Activated T-helper 2 cell treated with anti-CD3 and anti-CD28 coated beads, Interferon-gamma antibody, Interleukin-2, Interleukin-4, amounts not matched to agents 10 μg/mL and 5 μg/mL and 100 μg/mL, durations not matched to agents 14 hours and 24 hours and 36 hours (primary cell): Measurements from ENCODE around the gene ASCC1. TPM values are rescaled to one million over a fixed set of nuclear protein-coding genes. Genes with fewer than 3 reads are reported as not detected.

Source experiments
- DNase-seq: peaks from one replicate; pipeline ENCODE4 v3.0.0; 2021; ENCODE audit warnings: low spot score
- H3K27ac Mint-ChIP-seq: one replicate; pipeline ENCODE4 v1.8.0; 2021; ENCODE audit warnings: mixed read lengths
- H3K27me3 Mint-ChIP-seq: one replicate; pipeline ENCODE4 v1.8.0; 2021; ENCODE audit warnings: low read depth, mixed read lengths
- H3K36me3 Mint-ChIP-seq: one replicate; pipeline ENCODE4 v1.8.0; 2021; ENCODE audit warnings: low read depth, mixed read lengths
- H3K4me1 Mint-ChIP-seq: one replicate; pipeline ENCODE4 v1.8.0; 2021; ENCODE audit warnings: low read depth, mixed read lengths
- H3K4me3 Mint-ChIP-seq: one replicate; pipeline ENCODE4 v1.8.0; 2021; ENCODE audit warnings: low read depth, mild to moderate bottlenecking, moderate library complexity, mixed read lengths
- H3K9me3 Mint-ChIP-seq: one replicate; pipeline ENCODE4 v1.8.0; 2021; ENCODE audit warnings: mixed read lengths
- intact Hi-C: fragments of 100-400 bp; cut with micrococcal nuclease; formaldehyde crosslinking; loops from one replicate; pipeline ENCODE4 v1.15.1; 2023
- total RNA-seq: library from RNA; stranded (reverse); gene quantifications from 2 replicates; pipeline ENCODE4 v1.2.3, GENCODE V29; 2022

ASCC1 gene
- total RNA-seq, 1 donor from 2014 or later: 46.2 TPM

DNA sequence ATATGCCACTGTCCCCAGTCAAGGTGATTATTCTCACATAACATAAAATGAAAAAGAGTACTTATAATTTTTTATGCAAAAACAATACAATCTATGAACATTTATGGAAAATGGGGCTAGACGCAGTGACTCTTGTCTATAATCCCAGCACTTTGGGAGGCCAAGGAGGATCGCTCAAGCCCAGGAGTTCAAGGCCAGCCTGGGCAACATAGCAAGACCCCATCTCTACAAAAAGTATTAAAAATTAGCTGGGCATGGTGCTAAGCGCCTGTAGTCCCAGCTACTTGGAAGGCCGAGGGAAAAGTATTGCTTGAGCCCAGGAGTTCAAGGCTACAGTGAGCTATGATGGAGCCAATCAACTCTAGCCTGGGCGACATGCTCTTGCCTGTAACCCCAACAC is 14.8 kb downstream of the ASCC1 start:
- peaks cover 43% of the 10 kb centered on the region for H3K36me3 Mint-ChIP-seq

GRCh38 chr10:72200883-72201282 is 15.2 kb downstream of the ASCC1 start:
- intact Hi-C loops: no loop called here
- H3K27ac Mint-ChIP-seq: no peak overlapping the region
- peaks cover 43% of the 10 kb centered on the region for H3K36me3 Mint-ChIP-seq
- no peaks in the 10 kb centered on the region for H3K9me3 Mint-ChIP-seq
- H3K4me1 Mint-ChIP-seq: peaks cover 2% of the 10 kb centered on the region
- no peak for DNase-seq
- no peaks in the 10 kb centered on the region for H3K27me3 Mint-ChIP-seq
- no peak overlapping the region for H3K4me3 Mint-ChIP-seq

More for the DNA sequence above, 14.8 kb downstream of the ASCC1 start:
- intact Hi-C loops: no loop called here
- DNase-seq: no peak
- no peak overlapping the region for H3K27ac Mint-ChIP-seq
- no peaks in the 10 kb centered on the region for H3K9me3 Mint-ChIP-seq
- H3K4me1 Mint-ChIP-seq: peaks cover 2% of the 10 kb centered on the region
- H3K27me3 Mint-ChIP-seq: no peaks in the 10 kb centered on the region
- no peak overlapping the region for H3K4me3 Mint-ChIP-seq

- Mint-ChIP-seq H3K4me3 (no peak overlapping the region), H3K27ac (no peak overlapping the region), H3K9me3 (no peaks in the 10 kb centered on the region), H3K4me1 (no peaks in the 10 kb centered on the region), H3K36me3 (peaks cover 37% of the 10 kb centered on the region), H3K27me3 (no peaks in the 10 kb centered on the region)
- intact Hi-C loops: no loop called here
- no peak for DNase-seq
Observed at GRCh38 chr10:72194949-72195348, 21.1 kb downstream of the ASCC1 start.

DNA sequence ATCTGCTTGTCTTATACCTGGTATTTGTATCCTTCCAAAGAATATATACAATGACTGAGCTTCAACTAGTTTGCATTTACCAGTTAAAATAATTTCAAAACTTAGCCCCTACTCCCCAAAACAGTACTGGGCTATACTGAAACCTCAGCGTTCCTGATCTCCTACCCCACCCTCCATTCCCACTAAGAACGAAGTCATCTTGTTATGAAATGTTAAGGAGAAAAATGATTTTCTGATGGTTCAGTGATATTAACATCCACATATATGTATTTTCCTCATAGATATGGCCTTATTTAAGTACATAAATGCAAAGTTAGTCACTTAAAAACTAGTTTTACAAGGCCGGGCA is 29.1 kb downstream of the ASCC1 start:
- no peak overlapping the region for H3K27ac Mint-ChIP-seq
- DNase-seq: no peak
- H3K4me3 Mint-ChIP-seq: no peak overlapping the region
- H3K9me3 Mint-ChIP-seq: peaks cover 9% of the 10 kb centered on the region
- H3K4me1 Mint-ChIP-seq: peaks cover 5% of the 10 kb centered on the region
- no peaks in the 10 kb centered on the region for H3K27me3 Mint-ChIP-seq
- intact Hi-C loops: no loop called here
- peaks cover 53% of the 10 kb centered on the region for H3K36me3 Mint-ChIP-seq

- peaks cover 5% of the 10 kb centered on the region for H3K4me1 Mint-ChIP-seq
- no peaks in the 10 kb centered on the region for H3K27me3 Mint-ChIP-seq
- H3K9me3 Mint-ChIP-seq: peaks cover 9% of the 10 kb centered on the region
- intact Hi-C loops: no loop called here
- no peak overlapping the region for H3K4me3 Mint-ChIP-seq
- DNase-seq: no peak
- peaks cover 54% of the 10 kb centered on the region for H3K36me3 Mint-ChIP-seq
- H3K27ac Mint-ChIP-seq: no peak overlapping the region
Observed at GRCh38 chr10:72186258-72186981, 29.7 kb downstream of the ASCC1 start.

DNA sequence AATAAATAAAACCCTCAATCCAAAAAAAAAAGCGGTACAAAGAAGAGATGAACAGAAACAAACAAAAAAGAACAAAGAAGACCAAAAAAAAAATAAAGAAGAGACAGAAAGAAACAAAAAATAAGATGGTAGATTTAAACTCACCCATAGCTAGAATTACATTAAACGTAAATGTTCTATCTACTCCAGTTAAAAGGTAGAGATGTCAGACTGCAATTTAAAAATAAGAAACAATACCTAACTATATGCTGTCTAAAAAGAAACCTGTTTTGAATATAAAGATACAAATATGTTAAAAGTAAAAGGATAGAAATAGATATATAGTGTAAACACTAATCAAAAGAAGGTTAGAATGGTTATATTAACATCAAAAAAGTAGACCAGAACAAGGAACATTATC is 31.9 kb downstream of the ASCC1 start:
- Mint-ChIP-seq H3K9me3 (peaks cover 9% of the 10 kb centered on the region), H3K4me1 (peaks cover 5% of the 10 kb centered on the region), H3K27ac (no peak overlapping the region), H3K27me3 (no peaks in the 10 kb centered on the region), H3K36me3 (peaks cover 59% of the 10 kb centered on the region), H3K4me3 (no peak overlapping the region)
- no peak for DNase-seq
- intact Hi-C loops: no loop called here

- Mint-ChIP-seq H3K27me3 (no peaks in the 10 kb centered on the region), H3K9me3 (no peaks in the 10 kb centered on the region), H3K4me3 (no peak overlapping the region), H3K27ac (no peak overlapping the region), H3K36me3 (peaks cover 23% of the 10 kb centered on the region), H3K4me1 (peaks cover 13% of the 10 kb centered on the region)
- intact Hi-C loops: no loop called here
- no peak for DNase-seq
Observed at GRCh38 chr10:72177454-72177853, 38.6 kb downstream of the ASCC1 start.

DNA sequence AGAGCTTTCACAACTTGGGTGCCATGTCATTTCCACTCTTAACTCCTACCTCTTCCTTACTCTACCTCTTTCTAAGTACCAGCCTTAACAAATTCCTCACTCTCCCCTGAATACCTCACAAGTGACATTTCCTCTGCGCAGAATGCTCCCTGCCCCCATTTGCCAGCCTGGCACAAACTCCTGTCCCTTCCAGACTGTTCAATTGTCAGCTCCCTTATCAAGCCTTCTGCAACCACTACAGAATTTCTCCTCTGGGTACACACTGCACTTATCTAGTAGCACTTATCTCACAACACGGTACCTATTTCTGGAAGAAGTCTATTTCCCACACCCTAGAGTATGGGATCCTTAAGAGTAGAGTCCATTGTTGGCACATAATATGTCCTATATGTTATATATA is 39.4 kb downstream of the ASCC1 start:
- peaks cover 18% of the 10 kb centered on the region for H3K36me3 Mint-ChIP-seq
- no peak overlapping the region for H3K4me3 Mint-ChIP-seq
- H3K9me3 Mint-ChIP-seq: no peaks in the 10 kb centered on the region
- intact Hi-C loops: no loop called here
- DNase-seq: no peak
- peaks cover 16% of the 10 kb centered on the region for H3K4me1 Mint-ChIP-seq
- no peak overlapping the region for H3K27ac Mint-ChIP-seq
- no peaks in the 10 kb centered on the region for H3K27me3 Mint-ChIP-seq

DNA sequence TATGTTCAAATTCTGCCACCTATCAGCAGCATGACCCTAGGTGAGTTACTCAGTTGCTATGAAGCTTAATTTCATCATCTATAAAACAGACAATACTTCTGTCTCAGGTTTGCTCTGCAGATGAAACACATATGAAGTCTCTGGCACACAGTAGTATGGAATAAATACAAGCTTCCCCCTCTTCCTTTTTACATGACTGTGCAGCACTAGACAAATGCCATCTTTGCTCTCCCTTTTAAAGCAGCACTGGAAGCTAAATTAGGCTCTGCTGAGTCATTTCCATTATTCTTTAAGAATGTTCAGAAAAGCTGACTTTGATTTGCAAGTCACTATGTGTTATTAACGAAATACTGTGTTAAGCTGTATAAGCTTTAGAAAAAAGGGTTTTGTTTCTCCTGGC is 40.9 kb downstream of the ASCC1 start:
- H3K9me3 Mint-ChIP-seq: no peaks in the 10 kb centered on the region
- H3K27ac Mint-ChIP-seq: no peak overlapping the region
- H3K27me3 Mint-ChIP-seq: no peaks in the 10 kb centered on the region
- intact Hi-C loops: no loop called here
- H3K4me3 Mint-ChIP-seq: no peak overlapping the region
- H3K36me3 Mint-ChIP-seq: peaks cover 24% of the 10 kb centered on the region
- no peak for DNase-seq
- peaks cover 25% of the 10 kb centered on the region for H3K4me1 Mint-ChIP-seq

DNA sequence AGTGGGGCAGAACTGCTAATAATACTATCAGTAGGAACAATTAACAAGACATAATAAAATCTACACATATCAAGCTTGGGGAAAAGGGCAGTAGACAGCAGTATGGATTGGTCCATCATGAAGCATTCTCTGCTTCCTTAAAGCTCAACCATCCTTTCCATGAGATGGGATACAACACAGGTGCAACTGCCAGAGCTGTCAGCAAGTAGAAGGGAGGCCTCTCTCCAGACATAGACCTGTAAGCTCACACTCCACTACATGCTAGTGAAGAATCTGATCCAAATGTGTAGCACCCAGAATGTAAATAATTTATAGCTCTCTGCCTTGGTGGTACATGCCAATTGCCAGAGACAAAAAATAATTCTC is 41.8 kb downstream of the ASCC1 start:
- Mint-ChIP-seq H3K9me3 (no peaks in the 10 kb centered on the region), H3K4me3 (no peak overlapping the region), H3K36me3 (peaks cover 24% of the 10 kb centered on the region), H3K27me3 (no peaks in the 10 kb centered on the region), H3K4me1 (peaks cover 25% of the 10 kb centered on the region), H3K27ac (no peak overlapping the region)
- intact Hi-C loops: no loop called here
- DNase-seq: no peak

DNA sequence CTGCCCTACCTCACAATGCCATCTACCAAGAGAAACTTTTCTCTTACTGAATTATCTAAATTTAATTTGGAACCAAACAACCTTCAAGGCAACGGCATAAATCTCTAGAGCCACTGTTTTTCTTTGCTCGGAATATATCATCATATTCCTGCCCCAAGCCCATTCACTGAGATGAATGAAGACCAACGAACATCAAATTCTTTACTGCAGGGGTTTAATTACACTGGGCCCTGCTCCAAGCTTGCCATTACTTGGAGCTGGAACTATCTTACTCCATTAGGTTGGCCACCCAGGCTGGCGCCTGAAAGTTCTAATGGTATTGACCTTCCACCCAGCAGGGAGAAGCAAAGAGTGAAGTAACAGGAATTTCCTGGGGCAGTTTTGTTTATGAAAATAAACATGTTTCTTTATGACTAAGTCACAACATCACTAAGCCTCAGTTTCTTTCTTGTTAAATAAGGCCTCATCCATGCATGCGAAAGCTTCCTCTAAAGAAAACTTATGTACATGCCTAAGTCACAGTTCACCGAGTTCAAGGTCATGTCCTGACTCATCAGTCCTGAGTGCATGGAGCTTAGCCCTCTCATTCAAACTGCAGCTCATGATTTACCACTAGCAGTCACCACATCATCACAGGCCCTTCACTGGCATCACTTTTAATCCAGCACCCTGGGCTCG is 42.3 kb downstream of the ASCC1 start:
- H3K27ac Mint-ChIP-seq: no peak overlapping the region
- no peak for DNase-seq
- no peaks in the 10 kb centered on the region for H3K27me3 Mint-ChIP-seq
- peaks cover 23% of the 10 kb centered on the region for H3K36me3 Mint-ChIP-seq
- H3K4me3 Mint-ChIP-seq: no peak overlapping the region
- peaks cover 25% of the 10 kb centered on the region for H3K4me1 Mint-ChIP-seq
- H3K9me3 Mint-ChIP-seq: no peaks in the 10 kb centered on the region
- intact Hi-C loops: no loop called here

GRCh38 chr10:72173262-72173618 is 42.8 kb downstream of the ASCC1 start:
- intact Hi-C loops: no loop called here

DNA sequence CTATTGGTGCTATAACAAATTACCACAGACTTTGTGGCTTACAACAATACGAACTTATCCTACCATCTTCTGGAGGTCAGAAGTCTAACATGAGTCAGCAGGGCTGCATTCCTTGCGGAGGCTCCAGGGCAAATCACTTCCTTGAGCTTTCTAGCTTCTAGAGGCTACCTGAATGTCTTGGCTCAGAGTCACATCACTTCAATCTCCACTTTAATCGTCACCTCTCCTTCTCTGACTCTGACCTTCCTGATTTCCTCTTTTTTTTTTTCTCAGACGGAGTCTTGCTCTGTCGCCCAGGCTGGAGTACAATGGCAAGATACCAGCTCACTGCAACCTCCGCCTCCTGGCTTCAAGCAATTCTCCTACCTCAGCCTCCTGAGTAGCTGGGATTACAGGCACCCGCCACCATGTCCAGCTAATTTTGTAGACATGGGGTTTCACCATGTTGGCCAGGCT is 44.9 kb downstream of the ASCC1 start:
- intact Hi-C loops: no loop called here
- Mint-ChIP-seq H3K36me3 (peaks cover 34% of the 10 kb centered on the region), H3K27ac (no peak overlapping the region), H3K9me3 (no peaks in the 10 kb centered on the region), H3K27me3 (no peaks in the 10 kb centered on the region), H3K4me3 (no peak overlapping the region), H3K4me1 (peaks cover 27% of the 10 kb centered on the region)
- DNase-seq: no peak

More at GRCh38 chr10:72173262-72173618, 42.8 kb downstream of the ASCC1 start:
- Mint-ChIP-seq H3K27me3 (no peaks in the 10 kb centered on the region), H3K36me3 (peaks cover 28% of the 10 kb centered on the region), H3K4me1 (peaks cover 25% of the 10 kb centered on the region), H3K4me3 (no peak overlapping the region), H3K27ac (no peak overlapping the region), H3K9me3 (no peaks in the 10 kb centered on the region)
- no peak for DNase-seq
